H9 (cell line): ENCODE results near the gene TCF7L2. TPM values are rescaled to one million over a fixed set of nuclear protein-coding genes. Genes with fewer than 3 reads are reported as not detected.

Experiments
- DNase-seq: peaks from one replicate; pipeline ENCODE4 v3.0.0-alpha.2; 2017
- H2AFZ ChIP-seq: one replicate; pipeline ENCODE4 v1.6.1; 2013; ENCODE audit warnings: mild to moderate bottlenecking, low read length, control low read depth, moderate library complexity
- H2AK5ac ChIP-seq: 2 replicates; pipeline ENCODE4 v1.6.1; 2013; ENCODE audit warnings: low read length, control low read depth, mixed read lengths; ENCODE audit not compliant: insufficient read length
- H2BK120ac ChIP-seq: one replicate; pipeline ENCODE4 v1.6.1; 2013; ENCODE audit warnings: low read depth, mild to moderate bottlenecking, low read length, control low read depth, inconsistent platforms; ENCODE audit not compliant: poor library complexity, severe bottlenecking
- H2BK12ac ChIP-seq: 2 replicates; pipeline ENCODE4 v1.6.1; 2013; ENCODE audit warnings: low read length, control low read depth, mixed read lengths, low read depth; ENCODE audit not compliant: insufficient read length
- H2BK15ac ChIP-seq: 2 replicates; pipeline ENCODE4 v1.6.1; 2013; ENCODE audit warnings: low read depth, low read length, control low read depth
- H2BK20ac ChIP-seq: one replicate; pipeline ENCODE4 v1.6.1; 2013; ENCODE audit warnings: low read depth, mild to moderate bottlenecking, low read length, control low read depth, inconsistent platforms; ENCODE audit not compliant: poor library complexity, severe bottlenecking
- H2BK5ac ChIP-seq: 2 replicates; pipeline ENCODE4 v1.6.1; 2013; ENCODE audit warnings: low read length, control low read depth, mixed read lengths; ENCODE audit not compliant: insufficient read length
- H3K14ac ChIP-seq: 2 replicates; pipeline ENCODE4 v1.6.1; 2013; ENCODE audit warnings: low read length, control low read depth; ENCODE audit not compliant: insufficient read depth
- H3K18ac ChIP-seq: 2 replicates; pipeline ENCODE4 v1.6.1; 2013; ENCODE audit warnings: low read depth, mild to moderate bottlenecking, mixed read lengths, low read length, control low read depth; ENCODE audit not compliant: insufficient read length
- H3K23ac ChIP-seq: 2 replicates; pipeline ENCODE4 v1.6.1; 2013; ENCODE audit warnings: low read length, control low read depth, mixed read lengths, low read depth; ENCODE audit not compliant: insufficient read length
- H3K23me2 ChIP-seq: 2 replicates; pipeline ENCODE4 v1.6.1; 2013; ENCODE audit warnings: low read depth, mild to moderate bottlenecking, mixed read lengths, low read length, control low read depth; ENCODE audit not compliant: insufficient read length, poor library complexity, severe bottlenecking
- H3K27ac ChIP-seq: 2 replicates; pipeline ENCODE4 v1.5.1; 2013; ENCODE audit warnings: low read length, control low read depth, mixed read lengths, low read depth; ENCODE audit not compliant: insufficient read length
- H3K27me3 ChIP-seq: 2 replicates; pipeline ENCODE4 v1.6.1; 2013; ENCODE audit warnings: low read length, control low read depth, inconsistent platforms; ENCODE audit not compliant: insufficient read depth
- H3K4ac ChIP-seq: 2 replicates; pipeline ENCODE4 v1.6.1; 2013; ENCODE audit warnings: low read depth, mild to moderate bottlenecking, control low read depth, inconsistent platforms, low read length, moderate library complexity
- H3K4me1 ChIP-seq: 2 replicates; pipeline ENCODE4 v1.6.1; 2013; ENCODE audit warnings: low read length, control low read depth, inconsistent platforms; ENCODE audit not compliant: insufficient read depth
- H3K4me2 ChIP-seq: 2 replicates; pipeline ENCODE4 v1.6.1; 2013; ENCODE audit warnings: low read length, control low read depth, mixed read lengths; ENCODE audit not compliant: insufficient read length, insufficient read depth
- H3K56ac ChIP-seq: 2 replicates; pipeline ENCODE4 v1.6.1; 2013; ENCODE audit warnings: low read depth, mild to moderate bottlenecking, mixed read lengths, low read length, control low read depth; ENCODE audit not compliant: insufficient read length
- H3K79me1 ChIP-seq: 2 replicates; pipeline ENCODE4 v1.6.1; 2013; ENCODE audit warnings: low read depth, mild to moderate bottlenecking, moderate library complexity, low read length, control low read depth, inconsistent platforms; ENCODE audit not compliant: insufficient read depth, poor library complexity, severe bottlenecking
- H3K79me2 ChIP-seq: 2 replicates; pipeline ENCODE4 v1.6.1; 2013; ENCODE audit warnings: low read length, control low read depth, inconsistent platforms; ENCODE audit not compliant: insufficient read depth
- H3K9ac ChIP-seq: 2 replicates; pipeline ENCODE4 v1.6.1; 2013; ENCODE audit warnings: low read length, control low read depth, mixed read lengths; ENCODE audit not compliant: insufficient read length; ENCODE audit errors: extremely low read depth
- H3K9me3 ChIP-seq: one replicate; pipeline ENCODE4 v1.6.1; 2013; ENCODE audit warnings: low read depth, low read length, inconsistent platforms; ENCODE audit not compliant: control insufficient read depth
- H3T11ph ChIP-seq: one replicate; pipeline ENCODE4 v1.6.1; 2013; ENCODE audit warnings: mild to moderate bottlenecking, low read length, control low read depth, inconsistent platforms
- H4K20me1 ChIP-seq: one replicate; pipeline ENCODE4 v1.6.1; 2013; ENCODE audit not compliant: control insufficient read depth, insufficient read length, insufficient read depth
- H4K5ac ChIP-seq: 2 replicates; pipeline ENCODE4 v1.6.1; 2013; ENCODE audit warnings: low read depth, mild to moderate bottlenecking, mixed read lengths, low read length, control low read depth; ENCODE audit not compliant: insufficient read length
- H4K8ac ChIP-seq: replicated peaks from 2 replicates; pipeline ENCODE4 v1.6.1; 2013; ENCODE audit warnings: low read length, control low read depth, mixed read lengths, low read depth; ENCODE audit not compliant: insufficient read length
- H4K91ac ChIP-seq: 2 replicates; pipeline ENCODE4 v1.6.1; 2013; ENCODE audit warnings: low read depth, mild to moderate bottlenecking, moderate library complexity, mixed read lengths, low read length, control low read depth; ENCODE audit not compliant: insufficient read length
- H3K27ac Mint-ChIP-seq, 3 experiments: 2 replicates in 2 of 3; 3 replicates in 1 of 3; pipeline ENCODE4 v1.8.0; 2020 to 2021; ENCODE audit warnings: mixed read lengths in 3 of 3, mild to moderate bottlenecking in 1 of 3, moderate library complexity in 1 of 3
- H3K27me3 Mint-ChIP-seq: 2 replicates; pipeline ENCODE4 v1.8.0; 2021; ENCODE audit warnings: low read depth, mild to moderate bottlenecking, moderate library complexity, mixed read lengths
- H3K36me3 Mint-ChIP-seq, 3 experiments: 2 replicates in 2 of 3; 3 replicates in 1 of 3; pipeline ENCODE4 v1.8.0; 2020 to 2021; ENCODE audit warnings: low read depth in 3 of 3, mixed read lengths in 3 of 3; ENCODE audit not compliant: insufficient read depth in 1 of 3
- H3K4me1 Mint-ChIP-seq, 2 experiments: 2 replicates each; pipeline ENCODE4 v1.8.0; 2020; ENCODE audit warnings: mixed read lengths in 2 of 2
- H3K4me3 Mint-ChIP-seq, 2 experiments: 2 replicates in 1 of 2; 3 replicates in 1 of 2; pipeline ENCODE4 v1.8.0; 2020 to 2021; ENCODE audit warnings: mild to moderate bottlenecking in 2 of 2, mixed read lengths in 2 of 2, moderate library complexity in 1 of 2
- H3K9me3 Mint-ChIP-seq, 2 experiments: 2 replicates in 1 of 2; 3 replicates in 1 of 2; pipeline ENCODE4 v1.8.0; 2020; ENCODE audit warnings: mild to moderate bottlenecking in 2 of 2, mixed read lengths in 2 of 2, moderate library complexity in 1 of 2
- WGBS: extraction: QIAGEN DNeasy Blood & Tissue Kit; methylation state at CpG from one replicate; pipeline ENCODE4 v1.1.7; 2013; ENCODE audit warnings: missing lambda C conversion rate, low lambda C conversion rate, mixed read lengths; ENCODE audit not compliant: insufficient read length; ENCODE audit errors: extremely low coverage; 5-methylcytosine and 5-hydroxymethylcytosine counted together
- total RNA-seq: library from RNA; stranded (reverse); gene quantifications from 2 replicates; pipeline ENCODE4 v1.2.1, GENCODE V29; 2021
- TF ChIP-seq, protein P1 (sequence below): fragments of 200-600 bp; sonication (generic); conservative IDR thresholded peaks from 3 replicates; pipeline ENCODE4 v1.8.0; 2021; ENCODE audit warnings: antibody characterized with exemption, mild to moderate bottlenecking

The TCF7L2 gene
- total RNA-seq, 1 experiment from 2014 or later = 71.1 TPM

DNA sequence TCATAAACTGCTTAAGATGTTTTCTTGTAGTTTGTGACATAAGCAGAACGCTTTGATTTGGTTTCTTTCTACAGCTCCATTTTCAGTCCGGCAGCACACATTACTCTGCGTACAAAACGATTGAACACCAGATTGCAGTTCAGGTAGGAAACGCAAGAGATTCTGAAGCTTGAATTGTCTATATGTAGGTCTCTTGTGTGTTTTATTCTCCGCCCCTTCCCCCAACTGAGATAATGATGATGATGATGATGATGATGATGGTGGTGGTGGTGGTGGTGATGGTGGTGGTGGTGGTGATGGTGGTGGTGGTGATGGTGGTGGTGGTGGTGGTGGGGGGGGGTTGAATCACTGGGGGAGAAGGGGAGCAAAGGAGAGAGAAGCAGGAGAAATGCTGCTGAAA is 14.4 kb downstream of the TCF7L2 start:
- no peak overlapping the region for H3K27ac ChIP-seq
- H3K18ac ChIP-seq = no peak overlapping the region
- H4K8ac ChIP-seq = no peak overlapping the region
- no peaks in the 10 kb centered on the region for H3K23me2 ChIP-seq
- H4K20me1 ChIP-seq = peaks cover 2% of the 10 kb centered on the region
- no peak overlapping the region for H2BK5ac ChIP-seq
- no peak overlapping the region for H3K23ac ChIP-seq
- H4K91ac ChIP-seq = no peak overlapping the region
- no peak overlapping the region for H3K4me2 ChIP-seq
- no CpG with 5 or more reads among the region's 6 CpGs for WGBS
- H2BK120ac ChIP-seq = no peak overlapping the region
- Mint-ChIP-seq H3K9me3 (no peaks in the 10 kb centered on the region), H3K4me3 (no peak overlapping the region), H3K27ac (no peak overlapping the region; a peak in 1 of 7 replicates), H3K27me3 (no peaks in the 10 kb centered on the region), H3K4me1 (peaks cover 57 to 64% of the 10 kb centered on the region in 2 experiments), H3K36me3 (peaks cover 39 to 84% (median 74%) of the 10 kb centered on the region in 3 experiments; a peak in 6 of 7 replicates)
- peaks cover 7% of the 10 kb centered on the region for H3K79me1 ChIP-seq
- H3K9me3 ChIP-seq = no peaks in the 10 kb centered on the region
- H3K4ac ChIP-seq = no peak overlapping the region
- no peak overlapping the region for H4K5ac ChIP-seq
- TF ChIP-seq, protein P1, sequence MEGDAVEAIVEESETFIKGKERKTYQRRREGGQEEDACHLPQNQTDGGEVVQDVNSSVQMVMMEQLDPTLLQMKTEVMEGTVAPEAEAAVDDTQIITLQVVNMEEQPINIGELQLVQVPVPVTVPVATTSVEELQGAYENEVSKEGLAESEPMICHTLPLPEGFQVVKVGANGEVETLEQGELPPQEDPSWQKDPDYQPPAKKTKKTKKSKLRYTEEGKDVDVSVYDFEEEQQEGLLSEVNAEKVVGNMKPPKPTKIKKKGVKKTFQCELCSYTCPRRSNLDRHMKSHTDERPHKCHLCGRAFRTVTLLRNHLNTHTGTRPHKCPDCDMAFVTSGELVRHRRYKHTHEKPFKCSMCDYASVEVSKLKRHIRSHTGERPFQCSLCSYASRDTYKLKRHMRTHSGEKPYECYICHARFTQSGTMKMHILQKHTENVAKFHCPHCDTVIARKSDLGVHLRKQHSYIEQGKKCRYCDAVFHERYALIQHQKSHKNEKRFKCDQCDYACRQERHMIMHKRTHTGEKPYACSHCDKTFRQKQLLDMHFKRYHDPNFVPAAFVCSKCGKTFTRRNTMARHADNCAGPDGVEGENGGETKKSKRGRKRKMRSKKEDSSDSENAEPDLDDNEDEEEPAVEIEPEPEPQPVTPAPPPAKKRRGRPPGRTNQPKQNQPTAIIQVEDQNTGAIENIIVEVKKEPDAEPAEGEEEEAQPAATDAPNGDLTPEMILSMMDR = no peak
- H3T11ph ChIP-seq = no peak overlapping the region
- no peak overlapping the region for H2BK12ac ChIP-seq
- no peak overlapping the region for H3K14ac ChIP-seq
- no peak for DNase-seq
- H3K9ac ChIP-seq = no peak overlapping the region
- no peaks in the 10 kb centered on the region for H3K27me3 ChIP-seq
- H2AFZ ChIP-seq = no peak overlapping the region
- H3K79me2 ChIP-seq = peaks cover 66% of the 10 kb centered on the region; the same call in 1 of the 2 replicates
- H2BK15ac ChIP-seq = no peak overlapping the region
- H2AK5ac ChIP-seq = no peak overlapping the region
- H2BK20ac ChIP-seq = no peak overlapping the region
- peaks cover 20% of the 10 kb centered on the region; the same call in 1 of the 2 replicates for H3K4me1 ChIP-seq
- H3K56ac ChIP-seq = no peak overlapping the region
